CD4-positive, alpha-beta T cell treated with Interleukin-21 for 1 hour (primary cell): ENCODE results near the gene BTK.

Source experiments
- DNase-seq: peaks from one replicate; pipeline ENCODE4 v3.0.0-alpha.2; 2020

BTK gene

DNA sequence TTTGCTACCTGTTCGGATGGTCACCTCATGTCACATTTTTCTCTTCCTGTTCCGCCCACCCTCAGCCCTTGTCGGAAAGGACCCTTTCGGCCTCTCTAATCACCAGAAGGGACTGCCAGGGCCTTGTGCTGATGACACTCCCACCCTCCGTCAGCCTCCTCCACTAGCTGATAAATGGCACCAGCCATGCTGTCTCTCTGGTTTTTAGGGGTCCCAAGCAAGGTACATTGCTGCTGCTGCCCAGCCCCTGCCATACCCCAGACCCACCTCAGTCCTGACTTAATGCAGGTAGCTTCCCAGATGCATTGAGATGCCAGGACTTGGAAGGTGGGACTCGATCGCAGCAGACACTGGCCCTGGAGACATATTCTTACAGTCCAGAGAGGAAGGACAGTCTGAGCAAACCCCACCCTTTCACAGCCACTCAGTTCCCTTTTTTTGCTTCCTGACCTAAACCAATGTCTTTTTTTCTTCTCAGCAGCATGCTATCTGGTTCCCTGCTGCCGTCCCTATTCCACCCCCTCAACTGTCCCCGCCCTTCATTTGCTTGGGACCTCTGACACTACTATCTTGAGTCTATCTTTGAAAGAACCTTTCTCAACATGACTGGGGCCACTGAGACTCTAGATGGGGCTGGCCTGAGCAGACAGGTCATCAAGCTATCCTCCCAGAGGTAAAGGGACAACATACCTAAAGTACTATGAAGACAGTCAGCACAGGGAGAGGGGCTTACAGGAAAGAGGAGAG lies at the start of gene BTK:
TSS of gene BTK (minus strand) at position 397 of the 747 bp plus-strand sequence. CDS start 10,907 bp downstream, outside the sequence.
- DNase-seq = no peak

DNA sequence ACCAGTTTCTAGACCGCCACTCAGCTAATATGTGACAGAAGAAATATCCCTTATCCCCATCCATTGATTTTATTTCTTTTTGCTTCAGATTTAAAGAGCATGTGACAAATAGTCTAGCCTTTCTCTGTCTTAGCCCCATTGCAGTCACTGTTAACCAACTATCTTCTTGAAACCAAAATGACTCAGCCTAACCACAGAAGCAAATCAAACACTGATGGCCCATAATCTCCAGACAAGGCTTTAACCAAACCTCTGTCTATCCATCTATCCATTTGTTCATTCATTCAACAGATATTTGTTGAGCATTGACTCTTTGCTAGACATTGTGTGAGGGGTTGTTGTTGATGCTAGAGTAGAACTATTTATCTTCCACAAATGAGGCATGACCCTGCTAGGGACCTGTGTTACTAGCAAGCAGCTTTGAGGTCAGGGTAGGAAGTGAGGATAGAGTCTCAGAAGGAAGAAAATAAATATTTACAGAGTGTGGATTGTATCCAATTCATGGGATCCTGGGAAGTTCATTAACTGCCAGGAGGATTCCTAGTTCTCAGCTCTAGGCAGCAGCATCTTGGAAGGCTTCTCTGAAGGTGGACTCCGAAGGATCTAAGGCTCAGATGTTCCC lies 44.6 kb upstream of the BTK start:
- no peak for DNase-seq

DNA sequence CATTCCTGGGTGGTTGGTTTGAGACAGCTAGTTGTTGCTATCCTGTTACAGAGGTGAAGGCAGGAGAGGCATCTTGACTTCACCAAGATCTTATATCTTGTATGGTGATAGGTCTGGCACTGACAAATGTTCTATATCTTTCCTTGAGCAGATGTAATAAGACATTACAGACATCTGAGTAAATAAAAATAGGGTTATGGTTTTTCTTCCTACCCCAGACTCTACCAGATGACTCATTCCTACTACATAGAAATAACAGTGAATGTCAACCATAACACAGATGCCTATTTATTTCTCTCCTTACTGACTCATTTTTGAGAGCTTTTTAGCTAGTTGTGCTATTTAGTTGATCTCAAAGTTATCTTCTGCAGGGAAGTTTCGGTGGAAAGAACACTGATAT lies 43.9 kb upstream of the BTK start:
- DNase-seq = no peak

- DNase-seq = no peak
These were observed 42.0 kb upstream of the BTK start for GRCh38 chrX:101427954-101428353.

- DNase-seq = no peak
These were observed 33.5 kb upstream of the BTK start for GRCh38 chrX:101419489-101419888.

DNA sequence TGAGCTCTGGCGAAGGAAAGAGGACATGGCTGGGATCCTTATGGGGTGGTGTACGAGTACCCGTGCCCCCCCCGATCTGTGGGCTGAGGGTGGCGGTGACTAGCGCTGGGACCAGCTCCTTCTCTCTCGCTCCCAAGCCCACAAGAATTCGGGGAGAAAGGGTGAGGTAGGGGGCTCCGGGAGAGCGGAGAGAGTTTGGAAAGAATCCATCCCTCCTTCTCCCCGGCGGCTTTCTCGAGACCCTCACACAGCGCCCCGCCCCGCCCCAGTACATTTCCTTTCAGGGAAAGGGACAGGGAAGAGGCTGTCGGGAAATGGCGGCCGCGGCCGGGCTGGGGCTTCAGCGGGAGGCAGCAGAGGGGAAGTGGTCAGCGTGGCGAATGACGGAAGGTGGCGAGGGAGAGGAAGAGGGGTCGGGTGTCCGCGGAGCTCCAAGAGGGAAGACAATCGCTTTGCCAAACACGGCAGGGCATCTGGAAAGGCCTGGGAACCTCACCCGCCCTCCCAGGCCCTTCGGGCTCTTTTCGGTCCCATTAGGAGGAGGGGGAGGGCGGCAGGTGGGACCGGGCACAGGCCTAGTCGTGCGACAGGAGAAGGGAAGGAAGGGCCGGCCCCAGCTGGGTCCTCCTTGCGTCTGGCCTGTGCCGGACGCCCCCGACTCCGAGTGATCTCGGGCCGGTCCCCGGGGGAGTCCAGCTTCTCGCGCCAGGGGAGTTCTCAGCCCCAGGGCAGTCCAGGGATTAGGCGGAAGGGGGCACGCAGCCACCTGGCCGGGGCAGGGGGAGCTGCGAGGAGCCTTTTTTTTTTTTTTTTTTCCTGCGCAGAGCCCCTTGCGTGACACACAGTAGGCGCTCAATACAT lies 32.2 kb upstream of the BTK start:
- DNase-seq = peak; percentile 53

DNA sequence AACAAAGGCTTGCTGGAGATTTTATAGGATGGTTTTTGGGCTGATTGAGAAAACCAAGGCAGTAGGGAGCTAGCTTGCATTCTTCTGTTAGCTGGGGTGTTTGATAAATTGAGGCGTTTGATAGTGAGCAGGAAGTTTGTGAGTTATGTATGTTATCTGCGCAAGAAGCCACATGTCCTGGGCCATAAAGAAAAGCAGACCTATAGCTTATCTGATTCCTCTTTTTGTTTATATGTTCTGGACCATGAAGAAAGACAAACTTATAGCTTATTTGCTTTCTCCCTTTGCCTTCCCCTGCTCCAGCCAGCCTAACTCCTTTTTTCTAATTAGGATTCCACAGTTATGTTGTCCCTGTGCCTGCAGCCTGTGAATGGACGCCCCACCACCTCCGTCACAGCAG lies 31.2 kb upstream of the BTK start:
- no peak for DNase-seq

DNA sequence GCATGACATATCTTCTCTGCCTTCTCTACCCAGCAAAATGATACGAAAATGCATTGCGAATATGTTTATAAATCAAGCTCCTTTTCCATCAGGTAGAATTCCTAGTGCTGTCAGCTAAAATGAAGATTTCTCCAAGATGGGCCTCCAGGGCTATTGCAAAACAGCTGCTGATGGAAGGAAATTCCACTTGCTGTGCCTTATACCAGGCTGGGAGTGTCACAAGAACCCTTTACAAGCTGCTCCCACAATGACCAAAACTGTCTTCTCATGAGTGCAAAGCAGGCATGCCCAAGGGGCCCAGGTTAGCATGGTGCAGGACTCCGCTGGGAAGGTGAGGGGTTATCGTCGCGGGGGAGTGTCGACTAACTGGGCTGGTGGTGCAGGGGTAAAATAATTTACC lies 30.7 kb upstream of the BTK start:
- DNase-seq = no peak

- peak; percentile 77 for DNase-seq
These were observed 29.5 kb upstream of the BTK start for GRCh38 chrX:101415180-101416145.

DNA sequence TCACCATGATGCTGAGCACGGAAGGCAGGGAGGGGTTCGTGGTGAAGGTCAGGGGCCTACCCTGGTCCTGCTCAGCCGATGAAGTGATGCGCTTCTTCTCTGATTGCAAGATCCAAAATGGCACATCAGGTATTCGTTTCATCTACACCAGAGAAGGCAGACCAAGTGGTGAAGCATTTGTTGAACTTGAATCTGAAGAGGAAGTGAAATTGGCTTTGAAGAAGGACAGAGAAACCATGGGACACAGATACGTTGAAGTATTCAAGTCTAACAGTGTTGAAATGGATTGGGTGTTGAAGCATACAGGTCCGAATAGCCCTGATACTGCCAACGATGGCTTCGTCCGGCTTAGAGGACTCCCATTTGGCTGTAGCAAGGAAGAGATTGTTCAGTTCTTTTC lies 26.0 kb upstream of the BTK start:
- no peak for DNase-seq

GRCh38 chrX:101410461-101410860 lies 24.5 kb upstream of the BTK start:
- DNase-seq = peak; percentile 42

- no peak for DNase-seq
These were observed 23.1 kb upstream of the BTK start for GRCh38 chrX:101409043-101409442.

DNA sequence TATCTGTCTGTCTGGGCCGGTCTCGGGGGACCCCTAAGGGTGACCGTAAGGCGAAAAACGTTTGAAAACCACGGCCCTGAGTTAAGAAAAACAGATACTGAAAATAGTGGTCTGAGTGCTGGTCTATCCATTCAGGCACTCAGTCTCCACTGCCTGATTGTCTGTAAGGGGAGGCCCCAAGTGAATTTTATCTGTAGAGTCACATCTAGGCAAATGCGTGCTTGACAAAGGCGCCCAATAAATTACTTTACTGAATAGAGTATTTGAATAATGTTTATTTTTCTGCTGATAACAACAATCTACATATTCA lies 22.5 kb upstream of the BTK start:
- DNase-seq = no peak

GRCh38 chrX:101407748-101408531 lies 21.9 kb upstream of the BTK start, which contains the start of the genes GLA and HNRNPH2:
TSS of gene GLA (minus strand) at chrX:101407925. CDS start at chrX:101407903, 22 bp downstream.
TSS of gene HNRNPH2 (plus strand) at chrX:101408222. CDS start at chrX:101411989, 3,767 bp downstream.
- peak; percentile 95 for DNase-seq

GRCh38 chrX:101407167-101407747 lies 21.3 kb upstream of the BTK start:
- DNase-seq = no peak

- DNase-seq = no peak
These were observed 13.8 kb upstream of the BTK start for GRCh38 chrX:101399825-101400224.

GRCh38 chrX:101398694-101399093 lies 12.7 kb upstream of the BTK start:
- DNase-seq = no peak

DNA sequence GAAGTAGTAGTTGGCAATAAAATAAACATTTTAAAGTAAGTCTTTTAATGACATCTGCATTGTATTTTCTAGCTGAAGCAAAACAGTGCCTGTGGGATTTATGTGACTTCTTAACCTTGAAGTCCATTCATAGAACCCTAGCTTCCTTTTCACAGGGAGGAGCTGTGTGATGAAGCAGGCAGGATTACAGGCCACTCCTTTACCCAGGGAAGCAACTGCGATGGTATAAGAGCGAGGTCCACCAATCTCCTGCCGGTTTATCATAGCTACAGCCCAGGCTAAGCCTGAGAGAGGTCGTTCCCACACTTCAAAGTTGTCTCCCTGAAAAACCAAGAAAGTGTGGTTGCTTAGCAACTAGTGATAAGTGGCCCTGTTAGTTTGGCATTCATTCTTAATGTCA lies 11.8 kb upstream of the BTK start:
- DNase-seq = no peak

GRCh38 chrX:101395789-101396188 lies 9.8 kb upstream of the BTK start:
- DNase-seq = no peak

- DNase-seq = no peak
These were observed 8.4 kb upstream of the BTK start for GRCh38 chrX:101394372-101394771.
